ENCODE data around the gene TRIM7. TPM values are rescaled to one million over a fixed set of nuclear protein-coding genes. Genes with fewer than 3 reads are reported as not detected.

TRIM7 gene
- total RNA-seq, 1 experiment from 2014 or later, result 30.2 TPM

GRCh38 chr5:181163487-181164075, 41.4 kb downstream of the TRIM7 start (continued):
- TF ChIP-seq REST (IDR thresholded peaks at IDR 0.05; ENCODE audit: low read depth), result no peak
- no peak for TF ChIP-seq EZH2 (IDR thresholded peaks at IDR 0.05)
- no peak for TF ChIP-seq ZFX (IDR thresholded peaks at IDR 0.05)
- TF ChIP-seq SRF (IDR thresholded peaks at IDR 0.05; ENCODE audit: low read depth), result no peak
- no peak for TF ChIP-seq YY1 (IDR thresholded peaks at IDR 0.05; ENCODE audit: extremely low read depth, insufficient replicate concordance, low read depth, low read length)
- no peak for TF ChIP-seq POLR2A (IDR thresholded peaks at IDR 0.05; ENCODE audit: borderline replicate concordance, extremely low read depth, insufficient read depth, insufficient read length)
- no peak for TF ChIP-seq EGR1 (IDR thresholded peaks at IDR 0.05; ENCODE audit: low read depth)
- no peak for TF ChIP-seq JUND (IDR thresholded peaks at IDR 0.05)

DNA sequence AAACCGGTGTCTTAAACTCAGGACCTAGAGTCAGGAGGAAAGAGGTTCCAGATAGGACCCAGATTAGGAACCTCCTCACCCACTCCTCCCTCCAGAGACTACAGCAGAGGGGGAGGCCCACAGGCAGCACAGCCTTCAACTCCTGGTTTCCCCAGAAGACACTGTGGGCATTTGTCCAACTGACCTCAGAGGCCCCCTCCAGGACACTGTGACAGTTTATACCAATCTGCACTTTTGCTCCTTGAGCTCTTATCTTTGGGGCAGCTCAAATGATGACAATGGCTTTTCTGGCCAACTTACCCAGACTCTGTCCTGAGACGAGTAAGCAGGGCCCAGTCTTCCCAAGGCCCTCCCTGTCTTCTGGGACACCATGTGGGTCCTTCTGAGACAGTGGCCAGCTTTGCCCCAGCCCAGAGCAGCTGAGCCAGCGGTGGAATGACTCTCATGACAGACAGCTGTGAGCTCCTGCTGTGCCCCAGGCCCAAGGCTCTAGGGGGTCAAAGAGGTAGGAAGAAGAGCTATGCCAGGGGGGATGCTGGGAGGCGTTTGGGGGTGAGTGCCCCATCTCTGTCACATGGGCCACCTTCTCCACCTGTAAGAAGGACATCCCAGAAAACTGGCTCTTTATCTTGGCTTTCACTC, 43.3 kb downstream of the TRIM7 start:
- ATAC-seq, result no peak
- CTCF ChIA-PET, result interaction anchor here (1.3 kb wide), 1 partner anchor 11 kb away, joined by 5 read pairs; no protein-coding TSS in a partner anchor
- H3K4me3 ChIP-seq (replicated peaks in 1 of 2; ENCODE audit: low read depth in 1 of 2, low read length in 2 of 2), result no peak overlapping the region
- peaks cover 12 to 34% of the 10 kb centered on the region in 2 experiments for H3K4me1 ChIP-seq (ENCODE audit: control insufficient read depth in 1 of 2, insufficient read depth in 2 of 2, low read length in 2 of 2)
- H3K9ac ChIP-seq (ENCODE audit: low read length), result peak overlapping the region; percentile 57
- H3K27ac ChIP-seq (ENCODE audit: low read depth, low read length), result peak overlapping the region; percentile 59
- BruUV-seq (replicated peaks), result TSS peak; percentile 95
- peak overlapping the region; percentile 55 for H3K4me2 ChIP-seq (ENCODE audit: low read length)
- TF ChIP-seq, protein P1, sequence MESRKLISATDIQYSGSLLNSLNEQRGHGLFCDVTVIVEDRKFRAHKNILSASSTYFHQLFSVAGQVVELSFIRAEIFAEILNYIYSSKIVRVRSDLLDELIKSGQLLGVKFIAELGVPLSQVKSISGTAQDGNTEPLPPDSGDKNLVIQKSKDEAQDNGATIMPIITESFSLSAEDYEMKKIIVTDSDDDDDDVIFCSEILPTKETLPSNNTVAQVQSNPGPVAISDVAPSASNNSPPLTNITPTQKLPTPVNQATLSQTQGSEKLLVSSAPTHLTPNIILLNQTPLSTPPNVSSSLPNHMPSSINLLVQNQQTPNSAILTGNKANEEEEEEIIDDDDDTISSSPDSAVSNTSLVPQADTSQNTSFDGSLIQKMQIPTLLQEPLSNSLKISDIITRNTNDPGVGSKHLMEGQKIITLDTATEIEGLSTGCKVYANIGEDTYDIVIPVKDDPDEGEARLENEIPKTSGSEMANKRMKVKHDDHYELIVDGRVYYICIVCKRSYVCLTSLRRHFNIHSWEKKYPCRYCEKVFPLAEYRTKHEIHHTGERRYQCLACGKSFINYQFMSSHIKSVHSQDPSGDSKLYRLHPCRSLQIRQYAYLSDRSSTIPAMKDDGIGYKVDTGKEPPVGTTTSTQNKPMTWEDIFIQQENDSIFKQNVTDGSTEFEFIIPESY (IDR thresholded peaks at IDR 0.05; ENCODE audit: extremely low read depth, insufficient replicate concordance, low read length), result no peak
- TF ChIP-seq FOSL1 (IDR thresholded peaks at IDR 0.05; ENCODE audit: low read depth), result no peak
- no peak for TF ChIP-seq POLR2AphosphoS5 (IDR thresholded peaks at IDR 0.05; ENCODE audit: low read depth, low read length)
- no peak for TF ChIP-seq JUND (IDR thresholded peaks at IDR 0.05)
- TF ChIP-seq POLR2A (IDR thresholded peaks at IDR 0.05; ENCODE audit: borderline replicate concordance, extremely low read depth, insufficient read depth, insufficient read length), result peak; percentile 3
- no peak for TF ChIP-seq ATF3 (IDR thresholded peaks at IDR 0.05)
- TF ChIP-seq, protein P2, sequence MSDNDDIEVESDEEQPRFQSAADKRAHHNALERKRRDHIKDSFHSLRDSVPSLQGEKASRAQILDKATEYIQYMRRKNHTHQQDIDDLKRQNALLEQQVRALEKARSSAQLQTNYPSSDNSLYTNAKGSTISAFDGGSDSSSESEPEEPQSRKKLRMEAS (IDR thresholded peaks at IDR 0.05), result no peak
- intact Hi-C loops (cut with micrococcal nuclease), result no loop called here
- H2AFZ ChIP-seq (ENCODE audit: low read depth, low read length, poor library complexity, severe bottlenecking), result peak overlapping the region; percentile 52
- H3K36me3 ChIP-seq (ENCODE audit: control insufficient read depth in 1 of 2, insufficient read depth in 2 of 2, low read length in 2 of 2), result no peaks in the 10 kb centered on the region
- POLR2A ChIA-PET, result interaction anchor here (0.7 kb wide), 1 partner anchor 11 kb away, joined by 3 read pairs; no protein-coding TSS in a partner anchor
- H4K20me1 ChIP-seq (ENCODE audit: insufficient read depth), result no peaks in the 10 kb centered on the region
- no peaks in the 10 kb centered on the region for H3K9me2 ChIP-seq (ENCODE audit: insufficient read depth)
- RAD21 ChIA-PET (ENCODE audit: low non-redundant PET in 1 of 2, low total read pairs in 2 of 2, uncharacterized antibody in 2 of 2, unreplicated experiment in 2 of 2), result no interaction called here
- H3K27me3 ChIP-seq (ENCODE audit: insufficient read depth, low read length), result no peaks in the 10 kb centered on the region
- no peak for DNase-seq (ENCODE audit: low read depth, low spot score)
- H3K9me3 ChIP-seq (ENCODE audit: control insufficient read depth in 1 of 2, insufficient read depth in 1 of 2, low read depth in 1 of 2, low read length in 2 of 2), result no peaks in the 10 kb centered on the region
- H3K79me2 ChIP-seq (ENCODE audit: insufficient read depth, low read length), result no peaks in the 10 kb centered on the region

Measured in HCT116 (cell line).